A673 (cell line): ENCODE measurements around the gene LARP1. TPM values are rescaled to one million over a fixed set of nuclear protein-coding genes. Genes with fewer than 3 reads are reported as not detected.

Source experiments
- BruUV-seq: library from RNA; stranded (reverse); fragments of 400-500 nt; replicated peaks from 2 replicates; lab custom pipeline; 2021; lab: Mats Ljungman, UMichigan
- CTCF ChIA-PET: fragments of 300-600 bp; sonication (Branson Sonifier 250); formaldehyde crosslinking; loops from one replicate; lab custom pipeline; 2022; ENCODE audit warnings: antibody characterized with exemption; lab: Charles Lee
- POLR2A ChIA-PET: fragments of 300-600 bp; sonication (Branson Sonifier 250); formaldehyde crosslinking; loops from one replicate; lab custom pipeline; 2022; ENCODE audit warnings: antibody characterized with exemption; ENCODE audit not compliant: low non-redundant PET; lab: Charles Lee
- DNase-seq: peaks from one replicate; pipeline ENCODE4 v3.0.0-alpha.2; 2015; ENCODE audit warnings: low spot score
- H3K27ac ChIP-seq: fragments of 200-600 bp; sonication (generic); 2 replicates; pipeline ENCODE4 v1.5.1; 2016; ENCODE audit warnings: mixed run types, low read depth, mild to moderate bottlenecking, mixed read lengths, antibody characterized with exemption, low read length; ENCODE audit not compliant: poor library complexity, severe bottlenecking
- H3K27me3 ChIP-seq: fragments of 200-600 bp; sonication (generic); replicated peaks from 2 replicates; pipeline ENCODE4 v1.6.1; 2017; ENCODE audit warnings: mixed run types, low read depth, mild to moderate bottlenecking, mixed read lengths, antibody characterized with exemption, low read length; ENCODE audit not compliant: insufficient read depth, poor library complexity
- H3K36me3 ChIP-seq: fragments of 200-600 bp; sonication (generic); 2 replicates; pipeline ENCODE4 v1.6.1; 2016; ENCODE audit warnings: mixed run types, mild to moderate bottlenecking, mixed read lengths, antibody characterized with exemption, low read length; ENCODE audit not compliant: insufficient read depth, poor library complexity, severe bottlenecking
- H3K4me1 ChIP-seq: fragments of 200-600 bp; sonication (generic); 2 replicates; pipeline ENCODE4 v1.6.1; 2017; ENCODE audit warnings: mixed run types, mild to moderate bottlenecking, mixed read lengths, antibody characterized with exemption, low read length; ENCODE audit not compliant: insufficient read depth, poor library complexity, severe bottlenecking
- H3K4me3 ChIP-seq: fragments of 200-600 bp; sonication (generic); 2 replicates; pipeline ENCODE4 v1.5.1; 2016; ENCODE audit warnings: low read depth, mixed run types, mild to moderate bottlenecking, mixed read lengths, low read length; ENCODE audit not compliant: poor library complexity, severe bottlenecking
- H3K9me3 ChIP-seq: fragments of 200-600 bp; sonication (generic); 2 replicates; pipeline ENCODE4 v1.6.1; 2016; ENCODE audit warnings: mixed run types, low read depth, mild to moderate bottlenecking, mixed read lengths, antibody characterized with exemption, low read length; ENCODE audit not compliant: poor library complexity, severe bottlenecking
- EZH2 ChIP-seq: fragments of 200-600 bp; sonication (generic); IDR thresholded peaks from 2 replicates; pipeline ENCODE4 v1.6.1; 2017; ENCODE audit warnings: borderline replicate concordance, low read depth, mild to moderate bottlenecking, mixed read lengths, antibody characterized with exemption, low read length; ENCODE audit not compliant: poor library complexity, severe bottlenecking
- intact Hi-C: fragments of 100-400 bp; cut with micrococcal nuclease; formaldehyde crosslinking; loops from one replicate; pipeline ENCODE4 v1.10.0; 2022; ENCODE audit not compliant: unreplicated experiment
- total RNA-seq: library from RNA; stranded (reverse); gene quantifications from 2 replicates; pipeline ENCODE4 v1.2.3, GENCODE V29; 2021
- TF ChIP-seq, protein P1 (sequence below): fragments of 300-800, 200-600 bp; sonication (generic); conservative IDR thresholded peaks from 2 replicates; pipeline ENCODE4 v1.5.1; 2017; ENCODE audit warnings: low read depth, mild to moderate bottlenecking, antibody characterized with exemption, low read length, moderate library complexity, mixed read lengths

LARP1 gene
- total RNA-seq, 1 experiment from 2014 or later, result 257 TPM

DNA sequence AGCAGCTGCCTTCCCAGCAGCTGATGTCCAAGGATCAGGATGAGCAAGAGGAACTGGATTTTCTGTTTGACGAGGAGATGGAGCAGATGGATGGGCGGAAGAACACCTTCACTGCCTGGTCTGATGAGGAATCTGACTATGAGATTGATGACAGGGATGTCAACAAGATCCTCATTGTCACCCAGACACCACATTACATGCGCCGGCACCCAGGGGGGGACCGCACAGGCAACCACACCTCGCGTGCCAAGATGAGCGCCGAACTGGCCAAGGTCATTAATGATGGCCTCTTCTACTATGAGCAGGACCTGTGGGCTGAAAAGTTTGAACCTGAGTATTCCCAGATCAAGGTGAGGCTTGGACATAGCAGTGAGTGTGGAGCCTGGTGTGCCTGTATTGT is 46.9 kb downstream of the LARP1 start:
- TF ChIP-seq, protein P1, sequence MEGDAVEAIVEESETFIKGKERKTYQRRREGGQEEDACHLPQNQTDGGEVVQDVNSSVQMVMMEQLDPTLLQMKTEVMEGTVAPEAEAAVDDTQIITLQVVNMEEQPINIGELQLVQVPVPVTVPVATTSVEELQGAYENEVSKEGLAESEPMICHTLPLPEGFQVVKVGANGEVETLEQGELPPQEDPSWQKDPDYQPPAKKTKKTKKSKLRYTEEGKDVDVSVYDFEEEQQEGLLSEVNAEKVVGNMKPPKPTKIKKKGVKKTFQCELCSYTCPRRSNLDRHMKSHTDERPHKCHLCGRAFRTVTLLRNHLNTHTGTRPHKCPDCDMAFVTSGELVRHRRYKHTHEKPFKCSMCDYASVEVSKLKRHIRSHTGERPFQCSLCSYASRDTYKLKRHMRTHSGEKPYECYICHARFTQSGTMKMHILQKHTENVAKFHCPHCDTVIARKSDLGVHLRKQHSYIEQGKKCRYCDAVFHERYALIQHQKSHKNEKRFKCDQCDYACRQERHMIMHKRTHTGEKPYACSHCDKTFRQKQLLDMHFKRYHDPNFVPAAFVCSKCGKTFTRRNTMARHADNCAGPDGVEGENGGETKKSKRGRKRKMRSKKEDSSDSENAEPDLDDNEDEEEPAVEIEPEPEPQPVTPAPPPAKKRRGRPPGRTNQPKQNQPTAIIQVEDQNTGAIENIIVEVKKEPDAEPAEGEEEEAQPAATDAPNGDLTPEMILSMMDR, result no peak
- TF ChIP-seq EZH2, result no peak
- Histone ChIP-seq H3K27ac (no peak overlapping the region), H3K27me3 (no peaks in the 10 kb centered on the region), H3K9me3 (no peaks in the 10 kb centered on the region), H3K36me3 (peaks cover 92% of the 10 kb centered on the region), H3K4me1 (no peaks in the 10 kb centered on the region), H3K4me3 (no peak overlapping the region)
- CTCF ChIA-PET, result no interaction called here
- DNase-seq, result no peak
- intact Hi-C loops, result no loop called here
- BruUV-seq, result no TSS peak
- POLR2A ChIA-PET, result no interaction called here

DNA sequence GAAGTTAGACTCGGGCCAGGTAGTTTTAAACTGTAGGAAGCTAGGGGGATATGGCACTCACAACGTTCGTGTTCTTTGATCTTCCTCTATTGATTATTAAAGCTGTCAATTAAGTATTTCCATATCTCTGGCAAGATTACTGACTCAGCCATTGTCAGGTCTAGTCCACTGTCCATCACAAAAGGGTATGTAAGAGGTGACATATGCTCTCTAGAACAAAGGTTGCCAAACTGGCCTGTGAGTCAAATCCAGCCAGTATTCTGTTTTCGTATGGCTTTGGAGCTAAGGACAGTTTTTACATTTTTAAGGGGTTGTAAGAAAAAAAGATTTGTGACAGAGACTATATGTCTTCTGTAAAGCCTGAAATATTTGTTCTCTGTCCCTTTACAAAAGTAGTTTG is 51.0 kb downstream of the LARP1 start:
- ChIA-PET POLR2A (no interaction called here), CTCF (no interaction called here)
- Histone ChIP-seq H3K4me3 (no peak overlapping the region), H3K27ac (no peak overlapping the region), H3K9me3 (no peaks in the 10 kb centered on the region), H3K4me1 (no peaks in the 10 kb centered on the region), H3K36me3 (peaks cover 95% of the 10 kb centered on the region), H3K27me3 (no peaks in the 10 kb centered on the region)
- no peak for DNase-seq
- intact Hi-C loops, result no loop called here
- no TSS peak for BruUV-seq
- TF ChIP-seq, protein P1, result no peak
- no peak for TF ChIP-seq EZH2

DNA sequence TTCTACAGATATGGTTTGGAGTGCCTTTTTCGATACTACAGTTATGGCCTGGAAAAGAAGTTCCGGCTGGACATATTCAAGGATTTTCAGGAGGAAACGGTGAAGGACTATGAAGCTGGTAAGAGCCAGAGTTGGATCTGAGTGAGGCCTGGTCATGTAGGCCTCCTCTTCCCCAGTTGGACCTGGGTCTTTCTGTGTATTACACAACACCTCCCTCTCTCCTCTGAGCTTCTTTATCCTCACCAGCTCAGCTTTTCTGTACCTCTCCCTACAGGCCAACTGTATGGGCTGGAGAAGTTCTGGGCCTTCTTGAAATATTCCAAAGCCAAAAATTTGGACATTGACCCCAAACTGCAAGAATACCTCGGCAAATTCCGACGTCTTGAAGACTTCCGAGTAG is 56.1 kb downstream of the LARP1 start:
- intact Hi-C loops, result loop anchor here (5.0 kb wide), 1 partner anchor 54 kb away; the partner anchor contains the start of gene LARP1
- POLR2A ChIA-PET, result no interaction called here
- DNase-seq, result no peak
- no peak overlapping the region for H3K4me3 ChIP-seq
- BruUV-seq, result no TSS peak
- CTCF ChIA-PET, result interaction anchor here (0.5 kb wide), 1 partner anchor 161 kb away, joined by 4 read pairs; no protein-coding TSS in a partner anchor
- no peak for TF ChIP-seq EZH2
- TF ChIP-seq, protein P1, result no peak
- no peak overlapping the region for H3K27ac ChIP-seq
- H3K4me1 ChIP-seq, result no peaks in the 10 kb centered on the region
- peaks cover 92% of the 10 kb centered on the region for H3K36me3 ChIP-seq
- no peaks in the 10 kb centered on the region for H3K9me3 ChIP-seq
- H3K27me3 ChIP-seq, result no peaks in the 10 kb centered on the region
